CD4-positive, alpha-beta T cell treated with Interleukin-4 for 1 hour (primary cell): Measurements from ENCODE around the gene PTTG1IP.
"Not testable (repeated sequence)": the region's sequence is repeated elsewhere in the genome, so short reads cannot be mapped to it uniquely, and the experiment has no call there.

Experiments used
- DNase-seq, 2 donors: peaks; one replicate each; pipeline ENCODE4 v3.0.0-alpha.2; 2020 to 2022

The PTTG1IP gene

DNA sequence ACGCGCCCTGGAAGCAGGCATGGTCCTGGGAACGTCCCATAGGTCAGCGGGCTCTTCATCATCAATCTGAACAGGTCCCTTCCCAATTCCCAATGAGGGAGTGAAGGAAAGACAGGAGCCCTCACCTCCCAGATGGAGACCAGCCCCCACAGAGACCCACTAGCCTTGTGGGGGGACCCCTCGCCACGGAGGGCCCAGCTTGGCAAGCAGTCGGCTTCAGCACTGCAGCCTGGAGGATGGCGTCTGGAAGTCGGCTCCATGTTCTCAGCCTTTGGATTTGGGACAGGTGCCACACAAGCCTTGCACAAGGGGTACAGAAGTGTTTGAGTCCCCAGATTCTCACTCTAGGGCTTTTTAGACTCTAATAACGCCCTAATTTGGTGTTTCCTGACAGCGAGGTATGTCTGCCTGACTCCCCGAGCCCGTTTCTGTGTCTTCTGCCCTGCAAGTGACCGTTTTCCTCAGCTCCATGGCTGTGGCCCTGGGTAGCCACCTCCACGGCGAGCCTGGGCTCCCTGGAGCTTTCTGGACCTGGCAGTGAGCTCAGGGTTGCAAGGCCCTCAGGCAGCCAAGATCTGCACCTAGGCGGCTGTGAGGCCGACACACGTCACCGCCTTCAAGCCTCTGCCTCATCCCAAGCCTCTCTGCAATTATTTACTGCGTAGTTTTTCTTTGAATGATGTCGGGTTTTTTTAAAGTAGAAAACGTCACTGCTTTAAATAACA lies 30.6 kb downstream of the PTTG1IP start:
- DNase-seq, result no peak

DNA sequence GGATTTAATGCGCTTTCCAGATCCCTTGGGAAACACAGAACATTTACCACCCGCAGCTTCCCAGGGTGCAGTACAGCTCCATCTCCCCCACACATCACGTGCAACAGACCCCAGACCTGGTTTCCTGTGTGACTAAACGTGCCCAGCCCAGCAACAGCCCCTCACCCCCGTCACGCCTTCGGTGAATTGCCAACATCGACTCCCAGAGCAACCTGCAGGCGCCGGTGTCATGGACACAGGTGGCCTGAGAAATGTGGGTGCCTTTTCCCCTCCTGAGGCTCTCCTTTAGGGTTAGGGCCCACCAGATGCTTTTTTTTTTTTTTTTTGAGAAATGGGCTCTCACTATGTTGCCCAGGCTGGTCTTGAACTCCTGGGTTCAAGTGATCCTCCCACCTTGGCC lies 31.4 kb downstream of the PTTG1IP start:
- no peak for DNase-seq

DNA sequence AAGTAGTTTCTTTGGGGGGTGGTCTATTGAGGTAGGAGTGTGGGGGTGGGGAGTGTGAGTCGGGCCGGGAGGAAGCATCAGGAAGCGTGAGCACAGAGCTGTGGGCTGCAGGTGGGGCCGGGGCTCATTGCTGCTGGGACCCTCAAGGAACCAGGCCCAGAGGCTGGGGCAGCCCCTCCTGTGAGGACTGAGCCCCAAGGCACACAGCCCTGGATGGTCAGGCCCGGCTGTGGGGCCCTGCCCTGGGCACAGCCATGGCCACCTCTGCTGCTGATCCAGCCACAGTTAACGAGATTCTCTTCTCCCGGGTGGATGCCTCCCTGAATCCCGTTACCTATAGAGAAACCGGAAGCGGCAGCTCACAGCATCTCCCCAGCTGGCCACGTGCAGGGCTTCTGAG lies 32.7 kb downstream of the PTTG1IP start:
- DNase-seq, result no peak

- DNase-seq, result no peak
Observed at GRCh38 chr21:44838951-44839350, 34.5 kb downstream of the PTTG1IP start.

DNA sequence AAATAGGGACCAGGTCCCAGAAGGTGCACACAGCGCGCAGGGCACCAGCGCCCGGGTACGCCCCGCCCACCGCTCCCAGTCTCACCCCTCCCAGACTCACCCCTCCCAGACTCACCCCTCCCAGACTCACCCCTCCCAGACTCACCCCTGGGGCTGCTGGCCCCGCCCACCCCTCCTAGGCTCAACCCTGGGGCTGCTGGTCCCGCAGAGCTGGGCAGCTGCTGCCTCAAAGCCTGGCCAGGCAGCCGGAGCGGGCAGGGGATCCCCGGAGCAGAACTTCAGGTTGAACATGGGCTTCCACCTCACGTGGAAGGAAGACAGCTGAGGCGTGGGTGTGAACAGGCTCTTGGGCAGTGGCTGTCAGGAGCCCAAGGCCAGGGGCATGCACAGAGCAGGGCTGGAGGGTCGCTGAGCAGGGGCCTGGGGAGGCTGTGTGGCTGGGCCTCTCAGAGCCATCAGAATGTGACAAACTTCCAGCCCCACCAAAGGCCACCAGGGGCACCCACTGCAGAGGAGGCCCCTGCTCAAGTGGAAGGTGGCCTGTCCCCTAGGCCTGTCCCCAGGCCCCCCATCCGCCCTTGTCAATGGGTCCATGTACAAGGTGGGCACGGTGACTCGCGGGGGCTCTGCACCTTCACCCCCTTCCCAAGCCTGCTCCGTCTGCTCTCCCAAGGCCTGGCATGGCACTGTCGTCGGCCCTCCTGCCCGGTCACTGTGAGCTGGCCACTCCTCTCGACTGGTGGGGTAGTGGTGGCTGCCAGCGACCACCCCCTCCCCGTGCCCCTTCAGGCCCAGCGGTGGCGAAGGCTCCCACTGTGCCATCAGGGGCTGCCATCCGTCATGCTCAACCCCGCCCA lies 35.2 kb downstream of the PTTG1IP start:
- no peak for DNase-seq

DNA sequence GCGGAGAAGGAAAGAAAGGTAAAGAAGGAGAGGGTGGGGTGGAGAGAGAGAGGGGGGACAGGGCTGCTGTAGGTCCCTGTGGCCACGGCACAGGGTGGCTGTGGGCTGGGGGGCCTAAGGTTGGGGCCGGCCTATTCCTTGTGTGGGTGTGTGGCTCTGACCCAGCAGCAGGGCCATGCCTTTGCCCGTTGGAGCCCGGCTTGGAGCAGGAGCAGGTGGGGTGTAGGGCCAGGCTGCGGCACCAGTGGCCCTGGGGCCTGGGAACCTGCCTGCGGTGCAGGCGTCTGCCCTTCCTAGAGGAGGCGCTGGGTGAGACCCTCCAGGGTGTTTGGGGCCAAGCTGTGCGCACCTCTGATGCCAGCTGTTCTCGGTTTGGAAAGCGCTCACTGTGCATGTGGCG lies 36.0 kb downstream of the PTTG1IP start:
- DNase-seq, result no peak

DNA sequence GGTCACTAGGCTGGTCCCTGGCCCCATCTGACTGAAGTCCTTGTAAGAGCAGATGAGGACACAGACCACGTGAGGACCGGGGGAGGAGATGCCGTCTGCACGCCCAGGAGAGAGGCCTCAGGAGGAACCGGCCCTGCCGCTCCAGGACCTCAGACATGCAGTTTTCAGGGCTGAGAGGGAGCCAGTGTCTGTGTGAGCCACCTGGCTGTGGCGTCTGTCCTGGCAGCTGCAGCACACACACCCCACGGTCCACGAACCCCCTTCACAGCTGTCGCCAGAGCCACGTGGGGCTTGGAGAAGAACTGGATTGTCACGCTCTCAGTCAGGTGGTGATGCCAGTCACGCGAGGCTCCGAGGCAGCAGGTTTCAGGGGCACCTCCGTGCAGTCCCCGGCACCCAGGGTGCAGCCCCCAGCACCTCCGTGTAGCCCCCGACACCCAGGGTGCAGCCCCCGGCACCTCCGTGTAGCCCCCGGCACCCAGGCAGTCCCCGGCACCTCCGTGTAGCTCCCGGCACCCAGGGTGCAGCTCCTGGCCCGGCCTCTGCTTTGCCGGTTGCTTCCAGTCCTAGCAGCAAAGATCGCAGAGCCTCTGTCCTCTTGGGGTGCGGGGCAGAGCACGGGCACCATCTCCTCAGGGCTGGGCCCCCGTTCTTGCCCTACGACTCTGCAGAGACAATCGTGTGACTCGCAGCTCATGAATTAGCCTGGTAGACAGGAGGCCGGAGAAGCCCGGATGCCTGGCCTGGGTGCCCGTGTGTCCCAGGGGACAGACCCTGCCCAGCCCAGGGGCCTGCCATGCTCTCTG lies 36.6 kb downstream of the PTTG1IP start:
- no peak for DNase-seq

GRCh38 chr21:44836349-44836665 lies 37.2 kb downstream of the PTTG1IP start:
- DNase-seq, result no peak

DNA sequence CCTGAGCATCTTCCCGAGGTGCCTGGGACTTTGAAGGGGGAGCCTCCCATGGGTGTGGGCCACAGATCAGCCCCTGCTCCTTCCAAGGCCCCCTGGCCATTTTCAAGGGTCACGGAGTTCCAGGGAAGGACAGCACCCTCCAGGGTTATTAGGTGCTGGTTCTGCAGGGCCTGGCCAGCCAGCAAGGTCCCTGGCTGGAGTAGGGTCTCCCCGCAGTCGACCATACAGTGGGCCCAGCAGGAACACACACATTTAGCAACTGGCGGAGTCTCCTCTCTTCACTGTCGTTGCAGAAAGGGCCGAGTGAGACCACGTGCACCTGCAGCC lies 37.9 kb downstream of the PTTG1IP start:
- no peak for DNase-seq

DNA sequence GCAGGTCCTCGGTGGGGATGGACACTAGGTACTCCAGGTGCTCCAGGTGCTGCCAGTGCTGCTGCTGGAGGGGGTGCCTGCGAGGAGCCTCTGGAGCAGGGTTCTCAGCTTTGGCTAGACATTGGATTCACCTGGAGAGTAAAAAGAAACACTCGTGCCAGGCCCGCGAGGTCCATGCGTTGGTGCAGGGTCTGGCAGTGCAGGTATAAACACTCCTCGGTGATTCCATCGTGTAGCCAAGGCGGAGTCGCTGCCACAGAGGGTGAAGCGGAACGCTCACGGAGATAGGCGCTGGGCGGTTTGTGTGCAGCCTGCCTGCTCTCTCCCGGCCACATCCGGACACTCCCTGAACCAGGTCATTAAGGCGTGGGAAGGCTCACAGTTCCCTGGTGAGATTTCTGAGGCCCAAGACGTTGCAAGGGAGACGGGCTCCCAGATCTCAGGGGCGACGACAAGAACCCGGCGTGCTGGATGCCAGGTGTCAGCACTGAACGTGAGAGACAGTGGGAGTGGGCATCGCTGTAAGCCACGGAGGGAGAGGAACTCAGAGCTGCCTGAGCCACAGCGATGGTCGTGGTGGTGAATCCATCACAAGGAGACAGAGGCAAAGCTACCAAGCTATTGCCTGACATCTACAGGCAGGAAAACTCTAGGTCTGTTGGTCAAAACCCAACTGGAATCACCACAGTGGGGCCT lies 38.4 kb downstream of the PTTG1IP start:
- no peak for DNase-seq

GRCh38 chr21:44834231-44834950 lies 39.1 kb downstream of the PTTG1IP start:
- DNase-seq, result no peak

GRCh38 chr21:44833663-44834062 lies 39.8 kb downstream of the PTTG1IP start:
- no peak for DNase-seq

- DNase-seq, result not testable (repeated sequence)
Observed at GRCh38 chr21:44832516-44833255, 40.8 kb downstream of the PTTG1IP start.

- DNase-seq, result no peak
Observed at GRCh38 chr21:44831227-44831860, 42.1 kb downstream of the PTTG1IP start.

- DNase-seq, result no peak
Observed at GRCh38 chr21:44829507-44830092, 43.9 kb downstream of the PTTG1IP start.

DNA sequence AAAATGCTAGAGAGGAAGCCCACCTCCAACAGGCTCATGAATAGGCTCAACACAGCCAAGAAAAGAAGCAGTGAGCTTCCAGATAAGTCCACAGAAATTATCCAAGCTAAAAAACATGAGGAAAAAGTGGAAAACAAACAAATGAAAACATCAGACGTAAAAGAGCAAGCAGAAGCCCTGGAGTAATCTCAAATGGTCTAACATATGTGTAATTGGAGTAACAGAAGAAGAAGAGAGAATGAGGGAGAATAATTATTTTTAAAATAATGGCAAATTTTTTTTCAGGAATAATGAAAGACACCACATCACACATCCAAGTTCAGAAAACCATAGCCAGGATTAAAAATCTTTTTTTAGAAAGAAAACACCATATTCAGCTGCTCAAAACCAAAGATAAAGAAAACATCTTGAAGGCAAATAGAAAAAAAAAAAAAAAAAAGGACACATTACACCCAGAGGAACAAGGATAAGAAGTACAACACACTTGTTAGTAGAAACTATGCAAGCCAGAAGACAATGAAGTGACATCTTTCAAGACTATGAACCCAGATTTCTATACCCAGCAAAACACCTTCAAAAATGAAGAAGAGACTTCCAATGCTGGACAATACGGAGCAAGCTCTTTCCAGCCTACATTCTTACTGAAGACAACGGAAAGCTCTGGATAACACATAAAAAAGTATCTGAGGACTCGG lies 45.0 kb downstream of the PTTG1IP start:
- DNase-seq, result no peak

- no peak for DNase-seq
Observed at GRCh38 chr21:44823179-44823660, 50.3 kb downstream of the PTTG1IP start.

- DNase-seq, result no peak
Observed at GRCh38 chr21:44822484-44823178, 50.9 kb downstream of the PTTG1IP start.

DNA sequence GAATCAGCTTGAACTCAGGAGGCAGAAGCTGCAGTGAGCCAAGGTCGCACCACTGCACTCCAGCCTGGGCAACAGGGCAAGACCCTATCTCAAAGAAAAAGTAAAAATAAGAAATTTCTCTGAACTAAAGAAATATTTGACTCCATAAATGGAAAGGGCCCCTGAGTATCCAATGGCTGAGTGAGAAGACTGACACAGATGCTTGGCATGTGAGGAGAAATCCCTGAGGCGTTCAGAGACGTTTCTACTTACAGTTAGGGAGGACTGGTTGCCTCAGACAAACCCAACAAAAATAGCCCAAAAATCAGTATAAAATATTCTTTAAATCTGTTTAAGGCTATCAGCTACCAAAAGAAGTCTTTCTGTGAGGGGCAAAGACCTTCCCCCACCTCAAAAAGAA lies 52.6 kb downstream of the PTTG1IP start:
- DNase-seq, result no peak
